HepG2 (cell line): ENCODE measurements around the gene SLC22A23. TPM values are rescaled to one million over a fixed set of nuclear protein-coding genes. Genes with fewer than 3 reads are reported as not detected.
A peak's percentile ranks its signal among the peaks of the same experiment; 100 is the strongest.

Experiments
- ATAD3A ChIP-seq: sonication (generic); formaldehyde crosslinking; IDR thresholded peaks from 2 replicates; pipeline ENCODE4 v1.4.0; 2020; ENCODE audit warnings: missing genetic modification reagents
- E2F1 ChIP-seq: sonication (generic); formaldehyde crosslinking; IDR thresholded peaks from 2 replicates; pipeline ENCODE4 v1.5.0; 2020; ENCODE audit warnings: missing genetic modification reagents
- EEA1 ChIP-seq: sonication (generic); formaldehyde crosslinking; IDR thresholded peaks from 2 replicates; pipeline ENCODE4 v1.5.1; 2020; ENCODE audit warnings: mild to moderate bottlenecking, missing genetic modification reagents, borderline replicate concordance
- FOSL1 ChIP-seq: sonication (generic); formaldehyde crosslinking; IDR thresholded peaks from 2 replicates; pipeline ENCODE4 v1.9.0; 2021; ENCODE audit warnings: missing genetic modification reagents, borderline replicate concordance
- HNRNPUL1 ChIP-seq: fragments of 200-400 bp; formaldehyde crosslinking; IDR thresholded peaks from 2 replicates; pipeline ENCODE4 v1.6.1; 2017; ENCODE audit warnings: low read depth, mild to moderate bottlenecking, low read length, moderate library complexity
- NCOA2 ChIP-seq: sonication (generic); formaldehyde crosslinking; IDR thresholded peaks from 2 replicates; pipeline ENCODE4 v1.8.0; 2022; ENCODE audit warnings: inconsistent platforms
- RFX1 ChIP-seq: fragments of 450-650 bp; IDR thresholded peaks from 2 replicates; pipeline ENCODE4 v1.6.1; 2017
- RFX3 ChIP-seq: IDR thresholded peaks from 2 replicates; pipeline ENCODE4 v1.6.1; 2016; ENCODE audit warnings: missing biosample characterization, missing genetic modification reagents
- RFX5 ChIP-seq: IDR thresholded peaks from 2 replicates; pipeline ENCODE4 v1.6.1; 2011; ENCODE audit warnings: low read depth, low read length, improper control_type of control experiment
- RXRB ChIP-seq: IDR thresholded peaks from 2 replicates; pipeline ENCODE4 v1.6.1; 2016; ENCODE audit warnings: borderline replicate concordance, missing genetic modification reagents, missing compliant biosample characterization
- SATB2 ChIP-seq: sonication (generic); formaldehyde crosslinking; IDR thresholded peaks from 2 replicates; pipeline ENCODE4 v1.5.0; 2020; ENCODE audit warnings: missing genetic modification reagents
- SMAD9 ChIP-seq: sonication (generic); formaldehyde crosslinking; IDR thresholded peaks from 2 replicates; pipeline ENCODE4 v1.5.1; 2020; ENCODE audit warnings: mild to moderate bottlenecking, missing genetic modification reagents
- SPEN ChIP-seq: sonication (generic); formaldehyde crosslinking; IDR thresholded peaks from 2 replicates; pipeline ENCODE4 v1.5.1; 2020; ENCODE audit warnings: low read depth, mild to moderate bottlenecking, missing genetic modification reagents
- TBX3 ChIP-seq: fragments of 450-650 bp; IDR thresholded peaks from 2 replicates; pipeline ENCODE4 v1.6.1; 2017; ENCODE audit warnings: antibody characterized with exemption, mild to moderate bottlenecking, inconsistent platforms, borderline replicate concordance
- THRA ChIP-seq: sonication (generic); formaldehyde crosslinking; IDR thresholded peaks from 2 replicates; pipeline ENCODE4 v1.4.0; 2020; ENCODE audit warnings: missing genetic modification reagents, borderline replicate concordance
- TRIM24 ChIP-seq: sonication (generic); formaldehyde crosslinking; IDR thresholded peaks from 2 replicates; pipeline ENCODE4 v1.8.0; 2022; ENCODE audit warnings: mild to moderate bottlenecking, missing genetic modification reagents
- ZBTB21 ChIP-seq: sonication (generic); formaldehyde crosslinking; IDR thresholded peaks from 2 replicates; pipeline ENCODE4 v1.4.0; 2020; ENCODE audit warnings: missing genetic modification reagents
- ZIK1 ChIP-seq: sonication (generic); formaldehyde crosslinking; IDR thresholded peaks from 2 replicates; pipeline ENCODE4 v1.5.0; 2020; ENCODE audit warnings: mild to moderate bottlenecking, low read depth, missing genetic modification reagents, borderline replicate concordance
- ZNF263 ChIP-seq: sonication (generic); formaldehyde crosslinking; IDR thresholded peaks from 2 replicates; pipeline ENCODE4 v1.4.0; 2020; ENCODE audit warnings: missing genetic modification reagents
- ZNF337 ChIP-seq: sonication (generic); formaldehyde crosslinking; IDR thresholded peaks from 2 replicates; pipeline ENCODE4 v1.5.1; 2020; ENCODE audit warnings: missing genetic modification reagents, low read depth, mild to moderate bottlenecking, borderline replicate concordance
- ZNF616 ChIP-seq: sonication (generic); formaldehyde crosslinking; IDR thresholded peaks from 2 replicates; pipeline ENCODE4 v1.5.0; 2020; ENCODE audit warnings: low read depth, mild to moderate bottlenecking, missing genetic modification reagents
- ZNF773 ChIP-seq: sonication (generic); formaldehyde crosslinking; IDR thresholded peaks from 2 replicates; pipeline ENCODE4 v1.4.0; 2020; ENCODE audit warnings: missing genetic modification reagents, borderline replicate concordance
- ZNF775 ChIP-seq: sonication (generic); formaldehyde crosslinking; IDR thresholded peaks from 2 replicates; pipeline ENCODE4 v1.4.0; 2020; ENCODE audit warnings: missing genetic modification reagents, mild to moderate bottlenecking, moderate library complexity, borderline replicate concordance
- ZNF788 ChIP-seq: sonication (generic); formaldehyde crosslinking; IDR thresholded peaks from 2 replicates; pipeline ENCODE4 v1.5.0; 2020; ENCODE audit warnings: mild to moderate bottlenecking, missing genetic modification reagents, borderline replicate concordance
- polyA plus RNA-seq, 8 experiments: library from polyadenylated mRNA; depleted of rRNA in 3 of 8; stranded (reverse) in 7 of 8; unstranded in 1 of 8; fragments of >200 nt; fragmentation: Illumina TruSeq in 4 of 8; extraction: Trizol in 4 of 8; gene quantifications; 2 replicates each; pipeline versions ENCODE4 v1.2.1 to v1.2.3, GENCODE V29; 2011 to 2016; ENCODE audit warnings: low read depth in 4 of 8, missing spikeins in 1 of 8, mixed read lengths in 1 of 8; ENCODE audit not compliant: insufficient read depth in 1 of 8
- total RNA-seq, 5 experiments: library from RNA; depleted of rRNA; stranded (reverse); fragments of >200 nt; fragmentation: Illumina TruSeq; extraction: Trizol; gene quantifications; 2 replicates each; pipeline ENCODE4 v1.2.3, GENCODE V29; 2016; ENCODE audit warnings: low read depth in 1 of 5
- TF ChIP-seq, protein P1 (sequence below): sonication (generic); formaldehyde crosslinking; IDR thresholded peaks from 2 replicates; pipeline ENCODE4 v1.5.1; 2020; ENCODE audit warnings: missing genetic modification reagents, mild to moderate bottlenecking, borderline replicate concordance
- TF ChIP-seq, protein P2 (sequence below): sonication (generic); formaldehyde crosslinking; IDR thresholded peaks from 2 replicates; pipeline ENCODE4 v1.5.0; 2020; ENCODE audit warnings: missing genetic modification reagents, mild to moderate bottlenecking, borderline replicate concordance

The SLC22A23 gene
- total and polyA plus RNA-seq, 2 of the 13 experiments (the other 11 are each of a cell fraction or from before 2014, with no cell fraction given): 11.8 to 17.5 TPM

GRCh38 chr6:3419624-3420272 lies 37.1 kb downstream of the SLC22A23 start (continued):
- TF ChIP-seq ATAD3A (CRISPR knock-in tag) (no peak), RFX5 (peak; percentile 82; the same call in 1 of the 2 replicates), RFX3 (CRISPR knock-in tag) (peak; percentile 44; the same call in 1 of the 2 replicates), THRA (CRISPR knock-in tag) (peak; percentile 52; the same call in 1 of the 2 replicates), RXRB (CRISPR knock-in tag) (no peak), HNRNPUL1 (no peak), ZBTB21 (no peak), ZNF788 (CRISPR knock-in tag) (no peak), E2F1 (CRISPR knock-in tag) (peak; percentile 28; the same call in 1 of the 2 replicates), ZNF263 (peak; percentile 79), ZNF773 (CRISPR knock-in tag) (no peak), ZNF337 (CRISPR knock-in tag) (0 out of 2 replicates have a peak, but pooled peaks have one; percentile 28), SATB2 (CRISPR knock-in tag) (no peak), NCOA2 (CRISPR knock-in tag) (peak; percentile 55; the same call in 1 of the 2 replicates), SMAD9 (no peak), ZNF616 (CRISPR knock-in tag) (no peak), RFX1 (peak; percentile 81; the same call in 1 of the 2 replicates), TRIM24 (CRISPR knock-in tag) (no peak), FOSL1 (CRISPR knock-in tag) (no peak), EEA1 (CRISPR knock-in tag) (no peak), ZNF775 (CRISPR knock-in tag) (no peak; the same call in 1 of the 2 replicates), ZIK1 (CRISPR knock-in tag) (no peak), SPEN (CRISPR knock-in tag) (no peak), TBX3 (peak; percentile 68; the same call in 1 of the 2 replicates)
- TF ChIP-seq, protein P1, sequence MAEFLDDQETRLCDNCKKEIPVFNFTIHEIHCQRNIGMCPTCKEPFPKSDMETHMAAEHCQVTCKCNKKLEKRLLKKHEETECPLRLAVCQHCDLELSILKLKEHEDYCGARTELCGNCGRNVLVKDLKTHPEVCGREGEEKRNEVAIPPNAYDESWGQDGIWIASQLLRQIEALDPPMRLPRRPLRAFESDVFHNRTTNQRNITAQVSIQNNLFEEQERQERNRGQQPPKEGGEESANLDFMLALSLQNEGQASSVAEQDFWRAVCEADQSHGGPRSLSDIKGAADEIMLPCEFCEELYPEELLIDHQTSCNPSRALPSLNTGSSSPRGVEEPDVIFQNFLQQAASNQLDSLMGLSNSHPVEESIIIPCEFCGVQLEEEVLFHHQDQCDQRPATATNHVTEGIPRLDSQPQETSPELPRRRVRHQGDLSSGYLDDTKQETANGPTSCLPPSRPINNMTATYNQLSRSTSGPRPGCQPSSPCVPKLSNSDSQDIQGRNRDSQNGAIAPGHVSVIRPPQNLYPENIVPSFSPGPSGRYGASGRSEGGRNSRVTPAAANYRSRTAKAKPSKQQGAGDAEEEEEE (CRISPR knock-in tag): no peak
- TF ChIP-seq, protein P2, sequence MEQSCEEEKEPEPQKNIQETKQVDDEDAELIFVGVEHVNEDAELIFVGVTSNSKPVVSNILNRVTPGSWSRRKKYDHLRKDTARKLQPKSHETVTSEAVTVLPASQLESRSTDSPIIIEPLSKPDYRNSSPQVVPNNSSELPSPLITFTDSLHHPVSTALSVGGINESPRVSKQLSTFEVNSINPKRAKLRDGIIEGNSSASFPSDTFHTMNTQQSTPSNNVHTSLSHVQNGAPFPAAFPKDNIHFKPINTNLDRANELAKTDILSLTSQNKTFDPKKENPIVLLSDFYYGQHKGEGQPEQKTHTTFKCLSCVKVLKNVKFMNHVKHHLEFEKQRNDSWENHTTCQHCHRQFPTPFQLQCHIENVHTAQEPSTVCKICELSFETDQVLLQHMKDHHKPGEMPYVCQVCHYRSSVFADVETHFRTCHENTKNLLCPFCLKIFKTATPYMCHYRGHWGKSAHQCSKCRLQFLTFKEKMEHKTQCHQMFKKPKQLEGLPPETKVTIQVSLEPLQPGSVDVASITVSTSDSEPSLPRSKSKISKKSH (CRISPR knock-in tag): no peak
